Neural progenitor cell (in vitro differentiated cells): ENCODE measurements around the gene LSM2. TPM values are rescaled to one million over a fixed set of nuclear protein-coding genes. Genes with fewer than 3 reads are reported as not detected.
A peak's percentile ranks its signal among the peaks of the same experiment; 100 is the strongest.

ENCODE experiments used
- DNase-seq: peaks from one replicate; pipeline ENCODE4 v3.0.0-alpha.2; 2016; ENCODE audit warnings: low spot score
- H2AFZ ChIP-seq: fragments of 200-600 bp; sonication (generic); replicated peaks from 2 replicates; pipeline ENCODE4 v1.6.1; 2016; ENCODE audit warnings: antibody characterized with exemption
- H3F3A ChIP-seq: fragments of 200-600 bp; sonication (generic); 2 replicates; pipeline ENCODE4 v1.6.1; 2016; ENCODE audit warnings: antibody characterized with exemption, low read depth
- H3K27ac ChIP-seq: fragments of 200-600 bp; sonication (generic); 2 replicates; pipeline ENCODE4 v1.5.1; 2016; ENCODE audit warnings: mild to moderate bottlenecking
- H3K27me3 ChIP-seq: fragments of 200-600 bp; sonication (generic); 2 replicates; pipeline ENCODE4 v1.6.1; 2016; ENCODE audit warnings: mild to moderate bottlenecking, moderate library complexity
- H3K36me3 ChIP-seq: fragments of 200-600 bp; sonication (generic); 2 replicates; pipeline ENCODE4 v1.5.1; 2016
- H3K4me1 ChIP-seq: fragments of 200-600 bp; sonication (generic); 2 replicates; pipeline ENCODE4 v1.6.1; 2016; ENCODE audit warnings: mixed run types
- H3K4me2 ChIP-seq: fragments of 200-600 bp; sonication (generic); 2 replicates; pipeline ENCODE4 v1.6.1; 2016
- H3K4me3 ChIP-seq: fragments of 200-600 bp; sonication (generic); 2 replicates; pipeline ENCODE4 v1.5.1; 2016
- H3K79me2 ChIP-seq: fragments of 200-600 bp; sonication (generic); 2 replicates; pipeline ENCODE4 v1.6.1; 2016; ENCODE audit warnings: low read depth
- H3K9ac ChIP-seq: fragments of 200-600 bp; sonication (generic); 2 replicates; pipeline ENCODE4 v1.6.1; 2016
- H3K9me3 ChIP-seq: fragments of 200-600 bp; sonication (generic); 2 replicates; pipeline ENCODE4 v1.5.1; 2016; ENCODE audit warnings: low read depth
- H4K20me1 ChIP-seq: fragments of 200-600 bp; sonication (generic); 2 replicates; pipeline ENCODE4 v1.6.1; 2016; ENCODE audit warnings: low read depth
- H3K27ac Mint-ChIP-seq: 3 replicates; pipeline ENCODE4 v1.8.0; 2021; ENCODE audit warnings: mixed read lengths
- H3K27me3 Mint-ChIP-seq: 2 replicates; pipeline ENCODE4 v1.8.0; 2022; ENCODE audit warnings: low read depth, mild to moderate bottlenecking, inconsistent platforms, moderate library complexity, mixed read lengths; ENCODE audit not compliant: insufficient read depth
- H3K36me3 Mint-ChIP-seq: 3 replicates; pipeline ENCODE4 v1.8.0; 2021; ENCODE audit warnings: mixed read lengths
- H3K4me1 Mint-ChIP-seq: 3 replicates; pipeline ENCODE4 v1.8.0; 2021; ENCODE audit warnings: mixed read lengths
- H3K4me3 Mint-ChIP-seq: 3 replicates; pipeline ENCODE4 v1.8.0; 2021; ENCODE audit warnings: mild to moderate bottlenecking, moderate library complexity, mixed read lengths
- H3K9me3 Mint-ChIP-seq: 3 replicates; pipeline ENCODE4 v1.8.0; 2020; ENCODE audit warnings: mixed read lengths
- CTCF ChIP-seq: fragments of 200-600 bp; sonication (generic); IDR thresholded peaks from 2 replicates; pipeline ENCODE4 v1.5.1; 2017; ENCODE audit warnings: antibody characterized with exemption, mild to moderate bottlenecking
- EZH2 ChIP-seq: fragments of 200-600 bp; sonication (generic); IDR thresholded peaks from 2 replicates; pipeline ENCODE4 v1.6.1; 2017; ENCODE audit warnings: antibody characterized with exemption, mild to moderate bottlenecking, moderate library complexity
- EZH2phosphoT487 ChIP-seq: fragments of 200-600 bp; sonication (generic); IDR thresholded peaks from 2 replicates; pipeline ENCODE4 v1.6.1; 2017; ENCODE audit warnings: antibody characterized with exemption
- total RNA-seq: library from RNA; depleted of rRNA; stranded (reverse); fragments of >200 nt; gene quantifications from 2 replicates; pipeline ENCODE4 v1.2.3, GENCODE V29; 2015; ENCODE audit warnings: low replicate concordance

LSM2 gene
- total RNA-seq, 1 donor from 2014 or later: 105 TPM

- peaks cover 5% of the 10 kb centered on the region for H3K4me1 Mint-ChIP-seq
- H3K36me3 Mint-ChIP-seq: no peaks in the 10 kb centered on the region
- peak; percentile 55 for DNase-seq
- Histone ChIP-seq H2AFZ (no peak overlapping the region), H3K27me3 (no peaks in the 10 kb centered on the region), H3K4me1 (peaks cover 6% of the 10 kb centered on the region), H3K4me3 (no peak overlapping the region), H3K9ac (no peak overlapping the region), H3F3A (no peaks in the 10 kb centered on the region), H3K27ac (no peak overlapping the region), H3K4me2 (no peak overlapping the region), H3K36me3 (no peaks in the 10 kb centered on the region), H4K20me1 (no peaks in the 10 kb centered on the region), H3K9me3 (no peaks in the 10 kb centered on the region), H3K79me2 (no peaks in the 10 kb centered on the region)
- peaks cover 2% of the 10 kb centered on the region for H3K27me3 Mint-ChIP-seq
- H3K27ac Mint-ChIP-seq: peak overlapping the region; percentile 51
- TF ChIP-seq EZH2 (no peak), CTCF (peak; percentile 64)
- peak overlapping the region; percentile 3 for H3K4me3 Mint-ChIP-seq
- no peaks in the 10 kb centered on the region for H3K9me3 Mint-ChIP-seq
Observed at GRCh38 chr6:31769684-31770371, 36.9 kb downstream of the LSM2 start.

GRCh38 chr6:31768363-31769257 lies 38.2 kb downstream of the LSM2 start:
- no peak for DNase-seq
- no peak overlapping the region for H3K27ac ChIP-seq

GRCh38 chr6:31767096-31767645 lies 39.6 kb downstream of the LSM2 start:
- no peak overlapping the region for H3K9ac ChIP-seq

More at GRCh38 chr6:31768363-31769257, 38.2 kb downstream of the LSM2 start:
- peaks cover 14% of the 10 kb centered on the region for H3K4me1 ChIP-seq
- H3K79me2 ChIP-seq: no peaks in the 10 kb centered on the region
- no peak overlapping the region for H3K4me3 Mint-ChIP-seq
- no peak overlapping the region for H2AFZ ChIP-seq
- no peaks in the 10 kb centered on the region for H3K36me3 ChIP-seq
- peaks cover 14% of the 10 kb centered on the region for H3K4me1 Mint-ChIP-seq
- no peak for TF ChIP-seq CTCF
- TF ChIP-seq EZH2phosphoT487: no peak
- no peak for TF ChIP-seq EZH2
- H3K27ac Mint-ChIP-seq: peak overlapping the region; percentile 60
- no peak overlapping the region for H3K4me3 ChIP-seq
- no peak overlapping the region for H3K4me2 ChIP-seq
- H3K9me3 ChIP-seq: no peaks in the 10 kb centered on the region
- H3K9ac ChIP-seq: no peak overlapping the region
- H3K27me3 ChIP-seq: no peaks in the 10 kb centered on the region
- H3F3A ChIP-seq: peaks cover 11% of the 10 kb centered on the region
- H3K36me3 Mint-ChIP-seq: peaks cover 2% of the 10 kb centered on the region
- H3K27me3 Mint-ChIP-seq: peaks cover 2% of the 10 kb centered on the region
- no peaks in the 10 kb centered on the region for H3K9me3 Mint-ChIP-seq
- no peaks in the 10 kb centered on the region for H4K20me1 ChIP-seq

More at GRCh38 chr6:31767096-31767645, 39.6 kb downstream of the LSM2 start:
- no peak for DNase-seq
- Mint-ChIP-seq H3K27me3 (peaks cover 2% of the 10 kb centered on the region), H3K27ac (no peak overlapping the region), H3K4me1 (peaks cover 26% of the 10 kb centered on the region), H3K36me3 (peaks cover 6% of the 10 kb centered on the region), H3K4me3 (no peak overlapping the region), H3K9me3 (no peaks in the 10 kb centered on the region)
- peaks cover 23% of the 10 kb centered on the region for H3K4me1 ChIP-seq
- no peak overlapping the region for H3K4me3 ChIP-seq
- no peaks in the 10 kb centered on the region for H3K27me3 ChIP-seq
- H3F3A ChIP-seq: peaks cover 18% of the 10 kb centered on the region
- no peak overlapping the region for H2AFZ ChIP-seq
- no peaks in the 10 kb centered on the region for H3K79me2 ChIP-seq
- H3K36me3 ChIP-seq: no peaks in the 10 kb centered on the region
- H3K27ac ChIP-seq: no peak overlapping the region
- no peaks in the 10 kb centered on the region for H4K20me1 ChIP-seq
- no peak overlapping the region for H3K4me2 ChIP-seq
- H3K9me3 ChIP-seq: no peaks in the 10 kb centered on the region
- TF ChIP-seq EZH2phosphoT487: no peak
